HG02973 (cell line): Measurements from ENCODE around the gene MIF4GD.
"Not testable (repeated sequence)": the region's sequence is repeated elsewhere in the genome, so short reads cannot be mapped to it uniquely, and the experiment has no call there.

ENCODE experiments used
- ATAC-seq: cut with Tn5 transposase; IDR thresholded peaks from one replicate; pipeline ENCODE4 v1.9.1; 2021; ENCODE audit warnings: moderate library complexity; ENCODE audit not compliant: unreplicated experiment

MIF4GD gene

GRCh38 chr17:75288770-75289114, 17.7 kb upstream of the MIF4GD start:
- peak; percentile 10 for ATAC-seq

- ATAC-seq, result no peak
These were observed 17.3 kb upstream of the MIF4GD start for GRCh38 chr17:75288359-75288758.

GRCh38 chr17:75287221-75287620, 16.2 kb upstream of the MIF4GD start:
- no peak for ATAC-seq

- no peak for ATAC-seq
These were observed 14.1 kb upstream of the MIF4GD start for GRCh38 chr17:75285123-75285522.

- ATAC-seq, result not testable (repeated sequence)
These were observed 9.2 kb upstream of the MIF4GD start for GRCh38 chr17:75280189-75280588.

GRCh38 chr17:75277664-75278071, 6.6 kb upstream of the MIF4GD start:
- no peak for ATAC-seq

GRCh38 chr17:75273977-75274708, 3.1 kb upstream of the MIF4GD start:
- ATAC-seq, result no peak

GRCh38 chr17:75272848-75273184, 1.8 kb upstream of the MIF4GD start:
- ATAC-seq, result no peak

- no peak for ATAC-seq
These were observed 1.2 kb upstream of the MIF4GD start for GRCh38 chr17:75271955-75272847.

- ATAC-seq, result peak; percentile 55
These were observed 363 bp upstream of the MIF4GD start for GRCh38 chr17:75271233-75271954.

- peak; percentile 33 for ATAC-seq
These were observed 639 bp downstream of the MIF4GD start for GRCh38 chr17:75270218-75270965.

- ATAC-seq, result no peak
These were observed 1.2 kb downstream of the MIF4GD start for GRCh38 chr17:75269844-75270217.

GRCh38 chr17:75267411-75268232, 3.4 kb downstream of the MIF4GD start:
- ATAC-seq, result no peak

GRCh38 chr17:75267153-75267410, 3.9 kb downstream of the MIF4GD start:
- ATAC-seq, result no peak

- no peak for ATAC-seq
These were observed 4.5 kb downstream of the MIF4GD start for GRCh38 chr17:75266316-75267152.

- ATAC-seq, result no peak
These were observed 5.3 kb downstream of the MIF4GD start for GRCh38 chr17:75265614-75266315.

- ATAC-seq, result no peak
These were observed 8.0 kb downstream of the MIF4GD start for GRCh38 chr17:75263055-75263454.

GRCh38 chr17:75262112-75262606, 8.9 kb downstream of the MIF4GD start:
- ATAC-seq, result no peak
